ENCODE measurements around the gene TMEM17. TPM values are rescaled to one million over a fixed set of nuclear protein-coding genes. Genes with fewer than 3 reads are reported as not detected.

The TMEM17 gene
- total RNA-seq, 1 experiment from 2014 or later = 3.2 TPM

DNA sequence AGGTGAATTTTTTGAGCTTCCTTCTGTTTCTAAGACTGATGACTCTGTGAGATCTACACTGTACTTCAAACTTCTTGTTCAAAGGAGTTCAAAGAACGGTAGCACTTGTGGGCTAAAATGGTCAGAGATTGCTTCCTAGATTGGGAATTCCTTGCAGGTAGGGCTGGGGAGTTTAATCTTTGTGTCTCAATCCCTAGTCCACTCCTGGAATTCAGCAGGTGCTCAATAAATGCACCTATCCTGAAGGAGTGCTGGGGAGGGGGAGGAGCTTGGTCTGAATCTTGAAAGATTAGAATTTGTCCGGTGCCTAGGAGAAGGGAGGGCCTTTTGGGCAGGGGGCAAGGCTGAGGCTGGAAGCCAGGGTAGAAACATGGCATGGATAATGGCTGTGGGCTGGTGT is 34.6 kb downstream of the TMEM17 start:
- no peaks in the 10 kb centered on the region for H4K20me1 ChIP-seq (ENCODE audit: insufficient read depth)
- H3K27ac ChIP-seq (ENCODE audit: low read depth, low read length) = no peak overlapping the region
- DNase-seq (ENCODE audit: low read depth, low spot score) (no peak), ATAC-seq (no peak)
- no peaks in the 10 kb centered on the region for H3K27me3 ChIP-seq (ENCODE audit: insufficient read depth, low read length)
- no peak overlapping the region for H2AFZ ChIP-seq (ENCODE audit: low read depth, low read length, poor library complexity, severe bottlenecking)
- H3K4me1 ChIP-seq (ENCODE audit: control insufficient read depth in 1 of 2, insufficient read depth in 2 of 2, low read length in 2 of 2) = peaks cover 6 to 11% of the 10 kb centered on the region in 2 experiments; a peak in 2 of 4 replicates
- H3K9me2 ChIP-seq (ENCODE audit: insufficient read depth) = no peaks in the 10 kb centered on the region; the same call in 1 of the 2 replicates
- ChIA-PET RAD21 (ENCODE audit: low non-redundant PET in 1 of 2, low total read pairs in 2 of 2, uncharacterized antibody in 2 of 2, unreplicated experiment in 2 of 2) (no interaction called here), POLR2A (no interaction called here), CTCF (no interaction called here)
- no peaks in the 10 kb centered on the region for H3K9me3 ChIP-seq (ENCODE audit: control insufficient read depth in 1 of 2, insufficient read depth in 1 of 2, low read depth in 1 of 2, low read length in 2 of 2)
- TF ChIP-seq POLR2A (IDR thresholded peaks at IDR 0.05; ENCODE audit: borderline replicate concordance, extremely low read depth, insufficient read depth, insufficient read length) (no peak), SP1 (IDR thresholded peaks at IDR 0.05; ENCODE audit: low read depth) (no peak), EGR1 (IDR thresholded peaks at IDR 0.05; ENCODE audit: low read depth) (no peak)
- TF ChIP-seq, protein P1, sequence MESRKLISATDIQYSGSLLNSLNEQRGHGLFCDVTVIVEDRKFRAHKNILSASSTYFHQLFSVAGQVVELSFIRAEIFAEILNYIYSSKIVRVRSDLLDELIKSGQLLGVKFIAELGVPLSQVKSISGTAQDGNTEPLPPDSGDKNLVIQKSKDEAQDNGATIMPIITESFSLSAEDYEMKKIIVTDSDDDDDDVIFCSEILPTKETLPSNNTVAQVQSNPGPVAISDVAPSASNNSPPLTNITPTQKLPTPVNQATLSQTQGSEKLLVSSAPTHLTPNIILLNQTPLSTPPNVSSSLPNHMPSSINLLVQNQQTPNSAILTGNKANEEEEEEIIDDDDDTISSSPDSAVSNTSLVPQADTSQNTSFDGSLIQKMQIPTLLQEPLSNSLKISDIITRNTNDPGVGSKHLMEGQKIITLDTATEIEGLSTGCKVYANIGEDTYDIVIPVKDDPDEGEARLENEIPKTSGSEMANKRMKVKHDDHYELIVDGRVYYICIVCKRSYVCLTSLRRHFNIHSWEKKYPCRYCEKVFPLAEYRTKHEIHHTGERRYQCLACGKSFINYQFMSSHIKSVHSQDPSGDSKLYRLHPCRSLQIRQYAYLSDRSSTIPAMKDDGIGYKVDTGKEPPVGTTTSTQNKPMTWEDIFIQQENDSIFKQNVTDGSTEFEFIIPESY (IDR thresholded peaks at IDR 0.05; ENCODE audit: extremely low read depth, insufficient replicate concordance, low read length) = no peak
- H3K36me3 ChIP-seq (ENCODE audit: control insufficient read depth in 1 of 2, insufficient read depth in 2 of 2, low read length in 2 of 2) = no peaks in the 10 kb centered on the region
- H3K9ac ChIP-seq (ENCODE audit: low read length) = no peak overlapping the region
- H3K4me3 ChIP-seq (replicated peaks in 1 of 2; ENCODE audit: low read depth in 1 of 2, low read length in 2 of 2) = no peak overlapping the region
- H3K4me2 ChIP-seq (ENCODE audit: low read length) = no peak overlapping the region
- BruUV-seq (replicated peaks) = no TSS peak
- intact Hi-C loops (cut with micrococcal nuclease) = no loop called here
- H3K79me2 ChIP-seq (ENCODE audit: insufficient read depth, low read length) = no peaks in the 10 kb centered on the region

GRCh38 chr2:62469548-62469947 is 36.4 kb downstream of the TMEM17 start:
- no peaks in the 10 kb centered on the region for H3K36me3 ChIP-seq (ENCODE audit: control insufficient read depth in 1 of 2, insufficient read depth in 2 of 2, low read length in 2 of 2)
- POLR2A ChIA-PET = no interaction called here
- no TSS peak for BruUV-seq (replicated peaks)
- H2AFZ ChIP-seq (ENCODE audit: low read depth, low read length, poor library complexity, severe bottlenecking) = no peak overlapping the region
- no peak overlapping the region for H3K4me2 ChIP-seq (ENCODE audit: low read length)
- H3K4me1 ChIP-seq (ENCODE audit: control insufficient read depth in 1 of 2, insufficient read depth in 2 of 2, low read length in 2 of 2) = peaks cover 12 to 29% of the 10 kb centered on the region in 2 experiments; a peak in 3 of 4 replicates
- CTCF ChIA-PET = no interaction called here
- H3K4me3 ChIP-seq (replicated peaks in 1 of 2; ENCODE audit: low read depth in 1 of 2, low read length in 2 of 2) = no peak overlapping the region
- H4K20me1 ChIP-seq (ENCODE audit: insufficient read depth) = no peaks in the 10 kb centered on the region
- H3K27ac ChIP-seq (ENCODE audit: low read depth, low read length) = no peak overlapping the region
- RAD21 ChIA-PET (ENCODE audit: low non-redundant PET in 1 of 2, low total read pairs in 2 of 2, uncharacterized antibody in 2 of 2, unreplicated experiment in 2 of 2) = no interaction called here
- ATAC-seq (no peak), DNase-seq (ENCODE audit: low read depth, low spot score) (no peak)
- no peak overlapping the region for H3K9ac ChIP-seq (ENCODE audit: low read length)
- intact Hi-C loops (cut with micrococcal nuclease) = no loop called here
- H3K79me2 ChIP-seq (ENCODE audit: insufficient read depth, low read length) = no peaks in the 10 kb centered on the region
- H3K9me3 ChIP-seq (ENCODE audit: control insufficient read depth in 1 of 2, insufficient read depth in 1 of 2, low read depth in 1 of 2, low read length in 2 of 2) = no peaks in the 10 kb centered on the region
- no peaks in the 10 kb centered on the region; the same call in 1 of the 2 replicates for H3K9me2 ChIP-seq (ENCODE audit: insufficient read depth)
- no peaks in the 10 kb centered on the region for H3K27me3 ChIP-seq (ENCODE audit: insufficient read depth, low read length)
- TF ChIP-seq SP1 (IDR thresholded peaks at IDR 0.05; ENCODE audit: low read depth) (no peak), JUND (IDR thresholded peaks at IDR 0.05) (no peak), YY1 (IDR thresholded peaks at IDR 0.05; ENCODE audit: extremely low read depth, insufficient replicate concordance, low read depth, low read length) (no peak), ZFX (IDR thresholded peaks at IDR 0.05) (no peak), SIN3A (IDR thresholded peaks at IDR 0.05; ENCODE audit: low read depth) (no peak), CEBPB (IDR thresholded peaks at IDR 0.05; ENCODE audit: low read depth) (no peak), RAD21 (IDR thresholded peaks at IDR 0.05; ENCODE audit: low read depth) (no peak), SRF (IDR thresholded peaks at IDR 0.05; ENCODE audit: low read depth) (no peak), MAX (IDR thresholded peaks at IDR 0.05) (no peak), TCF7L2 (IDR thresholded peaks at IDR 0.05; ENCODE audit: borderline replicate concordance, extremely low read depth, insufficient read depth, insufficient read length) (no peak)
- TF ChIP-seq, protein P2, sequence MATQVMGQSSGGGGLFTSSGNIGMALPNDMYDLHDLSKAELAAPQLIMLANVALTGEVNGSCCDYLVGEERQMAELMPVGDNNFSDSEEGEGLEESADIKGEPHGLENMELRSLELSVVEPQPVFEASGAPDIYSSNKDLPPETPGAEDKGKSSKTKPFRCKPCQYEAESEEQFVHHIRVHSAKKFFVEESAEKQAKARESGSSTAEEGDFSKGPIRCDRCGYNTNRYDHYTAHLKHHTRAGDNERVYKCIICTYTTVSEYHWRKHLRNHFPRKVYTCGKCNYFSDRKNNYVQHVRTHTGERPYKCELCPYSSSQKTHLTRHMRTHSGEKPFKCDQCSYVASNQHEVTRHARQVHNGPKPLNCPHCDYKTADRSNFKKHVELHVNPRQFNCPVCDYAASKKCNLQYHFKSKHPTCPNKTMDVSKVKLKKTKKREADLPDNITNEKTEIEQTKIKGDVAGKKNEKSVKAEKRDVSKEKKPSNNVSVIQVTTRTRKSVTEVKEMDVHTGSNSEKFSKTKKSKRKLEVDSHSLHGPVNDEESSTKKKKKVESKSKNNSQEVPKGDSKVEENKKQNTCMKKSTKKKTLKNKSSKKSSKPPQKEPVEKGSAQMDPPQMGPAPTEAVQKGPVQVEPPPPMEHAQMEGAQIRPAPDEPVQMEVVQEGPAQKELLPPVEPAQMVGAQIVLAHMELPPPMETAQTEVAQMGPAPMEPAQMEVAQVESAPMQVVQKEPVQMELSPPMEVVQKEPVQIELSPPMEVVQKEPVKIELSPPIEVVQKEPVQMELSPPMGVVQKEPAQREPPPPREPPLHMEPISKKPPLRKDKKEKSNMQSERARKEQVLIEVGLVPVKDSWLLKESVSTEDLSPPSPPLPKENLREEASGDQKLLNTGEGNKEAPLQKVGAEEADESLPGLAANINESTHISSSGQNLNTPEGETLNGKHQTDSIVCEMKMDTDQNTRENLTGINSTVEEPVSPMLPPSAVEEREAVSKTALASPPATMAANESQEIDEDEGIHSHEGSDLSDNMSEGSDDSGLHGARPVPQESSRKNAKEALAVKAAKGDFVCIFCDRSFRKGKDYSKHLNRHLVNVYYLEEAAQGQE (IDR thresholded peaks at IDR 0.05; ENCODE audit: low read depth) = no peak
- TF ChIP-seq, protein P1 (IDR thresholded peaks at IDR 0.05; ENCODE audit: extremely low read depth, insufficient replicate concordance, low read length) = no peak
